ENCODE data around the gene HECTD3. TPM values are rescaled to one million over a fixed set of nuclear protein-coding genes. Genes with fewer than 3 reads are reported as not detected.
A peak's percentile ranks its signal among the peaks of the same experiment; 100 is the strongest.

HECTD3 gene
- total RNA-seq, result 19.1 TPM
- long read RNA-seq, transcript HECTD3-202 (21 exons, 3,610 nt), result major isoform, 51 of 73 reads
- long read RNA-seq, partial matches to known transcripts, result 11 of 73 reads
- long read RNA-seq, other reads (novel, unspliced or antisense), result 11 of 73 reads

DNA sequence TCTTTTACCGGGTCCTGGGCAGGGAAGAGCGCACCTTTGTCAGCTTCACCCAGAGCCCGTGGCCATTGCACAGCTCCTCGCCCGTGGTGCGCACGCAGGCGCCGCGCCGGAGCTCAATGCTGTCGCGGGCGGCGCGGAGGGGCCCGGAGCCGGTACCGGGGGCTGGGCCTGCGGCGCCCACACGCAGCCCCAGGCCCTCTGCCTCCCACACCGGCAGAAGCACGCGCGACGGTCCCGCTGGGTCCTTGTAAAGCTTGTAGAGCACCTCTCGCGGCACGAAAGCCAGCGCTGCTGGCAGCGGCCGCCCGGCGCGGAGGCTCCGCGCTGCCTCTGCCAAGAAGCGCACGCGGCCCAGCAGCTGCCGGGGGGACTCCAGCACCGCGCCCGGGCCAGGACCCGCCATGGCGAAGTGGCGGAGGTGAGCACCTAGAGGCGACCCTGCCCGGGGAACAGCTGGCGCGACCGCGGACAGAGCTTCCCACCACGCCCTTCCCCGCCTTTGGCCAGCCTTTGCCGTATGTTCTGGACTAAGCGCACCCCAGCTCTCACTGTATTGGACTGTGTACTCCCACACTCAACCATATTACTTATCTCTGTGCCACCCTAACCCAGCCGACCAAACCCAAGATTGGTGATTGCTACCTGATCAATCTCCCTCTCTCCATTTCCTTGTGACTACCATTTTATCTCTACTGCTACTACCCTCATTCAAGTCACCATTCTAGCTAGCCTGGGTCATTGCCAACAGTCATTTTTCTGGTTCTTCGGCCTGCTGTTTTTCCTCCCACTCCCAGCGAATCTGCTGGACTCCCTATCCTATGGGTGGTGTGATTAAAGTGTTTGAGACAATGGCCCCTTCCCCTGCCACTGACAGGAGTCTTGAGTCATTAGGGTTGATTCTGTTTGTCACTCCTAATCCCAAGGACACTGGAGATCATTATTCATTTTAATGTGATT lies at the start of gene HECTD3:
Gene HECTD3 (minus strand): TSS at position 470 of the 957 bp plus-strand sequence. CDS start 67 bp downstream, at position 403.
- Histone ChIP-seq H3K27ac (replicated peaks) (peak within 1 kb of the TSS; percentile 91), H3K4me1 (peaks cover 60% of the 10 kb centered on the region), H3K36me3 (peaks cover 48% of the 10 kb centered on the region), H3K27me3 (ENCODE audit: low read depth) (no peaks in the 10 kb centered on the region), H3K9me3 (replicated peaks) (no peaks in the 10 kb centered on the region), H3K4me3 (peak within 1 kb of the TSS; percentile 100)
- DNase-seq, result peak; percentile 85
- TF ChIP-seq, protein P1, sequence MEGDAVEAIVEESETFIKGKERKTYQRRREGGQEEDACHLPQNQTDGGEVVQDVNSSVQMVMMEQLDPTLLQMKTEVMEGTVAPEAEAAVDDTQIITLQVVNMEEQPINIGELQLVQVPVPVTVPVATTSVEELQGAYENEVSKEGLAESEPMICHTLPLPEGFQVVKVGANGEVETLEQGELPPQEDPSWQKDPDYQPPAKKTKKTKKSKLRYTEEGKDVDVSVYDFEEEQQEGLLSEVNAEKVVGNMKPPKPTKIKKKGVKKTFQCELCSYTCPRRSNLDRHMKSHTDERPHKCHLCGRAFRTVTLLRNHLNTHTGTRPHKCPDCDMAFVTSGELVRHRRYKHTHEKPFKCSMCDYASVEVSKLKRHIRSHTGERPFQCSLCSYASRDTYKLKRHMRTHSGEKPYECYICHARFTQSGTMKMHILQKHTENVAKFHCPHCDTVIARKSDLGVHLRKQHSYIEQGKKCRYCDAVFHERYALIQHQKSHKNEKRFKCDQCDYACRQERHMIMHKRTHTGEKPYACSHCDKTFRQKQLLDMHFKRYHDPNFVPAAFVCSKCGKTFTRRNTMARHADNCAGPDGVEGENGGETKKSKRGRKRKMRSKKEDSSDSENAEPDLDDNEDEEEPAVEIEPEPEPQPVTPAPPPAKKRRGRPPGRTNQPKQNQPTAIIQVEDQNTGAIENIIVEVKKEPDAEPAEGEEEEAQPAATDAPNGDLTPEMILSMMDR (IDR thresholded peaks at IDR 0.05; ENCODE audit: borderline replicate concordance), result peak; percentile 16
- intact Hi-C loops (cut with micrococcal nuclease), result loop anchor here (10.0 kb wide), 1 partner anchor 484 kb away; the partner anchor contains the start of gene TESK2

DNA sequence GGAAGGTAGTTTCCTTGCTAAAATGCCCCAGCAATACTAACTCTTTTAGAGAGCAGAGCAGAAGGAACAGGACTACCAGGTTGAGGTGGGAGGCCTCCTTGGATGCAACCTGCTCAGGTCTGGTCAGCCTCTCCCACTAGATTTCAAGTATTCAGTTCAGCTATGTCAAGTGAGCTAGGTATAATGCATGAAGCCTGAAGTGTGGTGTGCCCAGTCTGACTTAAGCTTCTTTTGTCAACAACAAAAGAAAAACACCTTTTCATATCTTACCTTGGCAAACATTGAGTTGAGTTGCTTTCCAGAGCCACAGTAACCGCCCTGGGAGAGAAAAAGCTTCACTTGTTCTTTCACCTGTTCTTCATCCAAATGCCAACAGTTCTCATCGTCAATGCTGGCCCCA lies 48.7 kb upstream of the HECTD3 start:
- peaks cover 4% of the 10 kb centered on the region for H3K36me3 ChIP-seq
- no peak overlapping the region for H3K27ac ChIP-seq (replicated peaks)
- no peaks in the 10 kb centered on the region for H3K9me3 ChIP-seq (replicated peaks)
- intact Hi-C loops (cut with micrococcal nuclease), result no loop called here
- no peaks in the 10 kb centered on the region for H3K4me1 ChIP-seq
- no peak overlapping the region for H3K4me3 ChIP-seq
- H3K27me3 ChIP-seq (ENCODE audit: low read depth), result no peaks in the 10 kb centered on the region
- DNase-seq, result no peak
- TF ChIP-seq, protein P1 (IDR thresholded peaks at IDR 0.05; ENCODE audit: borderline replicate concordance), result no peak

DNA sequence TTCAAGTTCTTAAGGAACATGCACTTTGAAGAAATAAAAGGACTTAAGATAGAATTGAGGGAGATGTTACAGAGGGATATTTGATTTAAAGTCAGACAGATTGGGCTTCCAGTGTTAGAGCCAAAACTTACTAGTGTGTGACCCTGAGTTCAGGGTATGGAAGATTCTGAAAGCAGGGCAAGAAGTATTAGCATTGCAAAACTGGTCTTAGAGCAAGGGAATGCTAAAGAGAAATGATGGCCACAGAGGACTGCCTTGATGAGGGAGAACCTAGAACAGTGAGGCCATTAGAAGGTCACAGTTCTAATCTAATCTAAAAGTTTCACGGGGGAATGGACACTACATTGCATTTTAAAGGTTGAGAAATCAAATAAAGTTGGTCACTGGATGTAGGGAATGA lies 46.4 kb upstream of the HECTD3 start:
- Histone ChIP-seq H3K4me1 (no peaks in the 10 kb centered on the region), H3K27ac (replicated peaks) (no peak overlapping the region), H3K4me3 (no peak overlapping the region), H3K36me3 (peaks cover 4% of the 10 kb centered on the region), H3K27me3 (ENCODE audit: low read depth) (no peaks in the 10 kb centered on the region), H3K9me3 (replicated peaks) (no peaks in the 10 kb centered on the region)
- DNase-seq, result no peak
- TF ChIP-seq, protein P1 (IDR thresholded peaks at IDR 0.05; ENCODE audit: borderline replicate concordance), result no peak
- intact Hi-C loops (cut with micrococcal nuclease), result no loop called here

DNA sequence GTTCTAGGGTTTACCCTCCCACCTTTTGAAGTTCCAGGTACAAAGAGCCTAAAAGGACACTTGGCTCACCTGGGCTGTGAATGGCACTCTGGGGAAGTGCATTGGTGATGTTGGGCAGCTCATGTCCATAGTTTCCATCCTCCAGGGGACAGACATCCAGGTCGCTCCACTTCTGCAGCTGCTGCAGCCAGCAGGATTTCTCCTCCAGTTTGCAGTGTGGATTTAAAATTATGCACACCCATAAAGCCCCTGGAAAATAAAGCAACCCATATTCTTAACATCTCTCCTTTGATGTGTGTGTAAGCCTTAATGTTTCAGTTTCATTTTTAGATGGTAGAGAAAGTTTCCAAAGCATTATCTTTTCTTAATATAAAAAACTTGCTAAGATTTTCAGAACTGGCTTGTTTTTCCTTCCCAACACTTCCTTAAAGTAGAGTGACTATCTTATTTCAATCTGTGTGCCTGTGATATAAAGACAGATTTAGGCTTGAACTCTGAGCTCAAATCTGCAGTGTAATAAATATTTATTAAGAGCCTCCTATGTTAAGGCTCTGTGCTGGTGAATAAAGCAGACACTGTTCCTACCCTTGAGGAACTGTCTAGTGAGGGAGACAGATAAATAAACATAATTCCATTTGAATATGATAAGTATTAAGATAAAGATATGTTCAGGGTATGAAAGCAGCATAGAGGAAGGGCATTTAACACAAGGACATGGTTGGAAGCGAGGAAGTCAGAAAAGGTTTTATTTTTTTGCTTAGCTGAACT lies 40.1 kb upstream of the HECTD3 start:
- Histone ChIP-seq H3K4me1 (no peaks in the 10 kb centered on the region), H3K27me3 (ENCODE audit: low read depth) (no peaks in the 10 kb centered on the region), H3K4me3 (no peak overlapping the region), H3K9me3 (replicated peaks) (no peaks in the 10 kb centered on the region), H3K27ac (replicated peaks) (no peak overlapping the region), H3K36me3 (no peaks in the 10 kb centered on the region)
- no peak for DNase-seq
- TF ChIP-seq, protein P1 (IDR thresholded peaks at IDR 0.05; ENCODE audit: borderline replicate concordance), result no peak
- intact Hi-C loops (cut with micrococcal nuclease), result no loop called here

DNA sequence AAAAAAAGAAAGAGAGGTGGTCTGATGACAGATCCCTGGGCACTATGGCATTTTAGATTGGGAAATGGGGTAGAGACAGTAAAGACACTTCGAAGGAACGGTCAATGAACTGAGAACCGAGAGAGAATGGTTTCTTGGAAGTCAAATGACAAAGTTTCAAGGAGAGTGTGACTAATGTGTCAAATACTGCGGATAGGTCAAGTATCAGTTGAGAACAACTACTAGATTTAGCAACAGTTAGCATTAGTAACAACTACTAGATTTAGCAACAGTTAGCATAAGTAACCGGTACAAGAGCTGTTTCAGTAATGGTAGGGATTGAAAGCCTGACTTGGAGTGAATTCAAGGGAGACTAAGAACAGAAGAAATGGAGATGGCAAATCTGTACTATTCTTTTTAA lies 35.9 kb upstream of the HECTD3 start:
- H3K9me3 ChIP-seq (replicated peaks), result no peaks in the 10 kb centered on the region
- H3K4me3 ChIP-seq, result no peak overlapping the region
- no peak for DNase-seq
- TF ChIP-seq, protein P1 (IDR thresholded peaks at IDR 0.05; ENCODE audit: borderline replicate concordance), result no peak
- no peaks in the 10 kb centered on the region for H3K4me1 ChIP-seq
- peaks cover 4% of the 10 kb centered on the region for H3K36me3 ChIP-seq
- intact Hi-C loops (cut with micrococcal nuclease), result no loop called here
- no peaks in the 10 kb centered on the region for H3K27me3 ChIP-seq (ENCODE audit: low read depth)
- no peak overlapping the region for H3K27ac ChIP-seq (replicated peaks)

Data from left ventricle myocardium inferior (tissue), 1 donor.